HG03378 (cell line): Measurements from ENCODE around the gene DHRS13.
"Not testable (repeated sequence)": the region's sequence is repeated elsewhere in the genome, so short reads cannot be mapped to it uniquely, and the experiment has no call there.

Experiments used
- ATAC-seq: cut with Tn5 transposase; IDR thresholded peaks from one replicate; pipeline ENCODE4 v1.9.1; 2021; ENCODE audit warnings: mild to moderate bottlenecking, moderate library complexity; ENCODE audit not compliant: unreplicated experiment

DHRS13 gene

DNA sequence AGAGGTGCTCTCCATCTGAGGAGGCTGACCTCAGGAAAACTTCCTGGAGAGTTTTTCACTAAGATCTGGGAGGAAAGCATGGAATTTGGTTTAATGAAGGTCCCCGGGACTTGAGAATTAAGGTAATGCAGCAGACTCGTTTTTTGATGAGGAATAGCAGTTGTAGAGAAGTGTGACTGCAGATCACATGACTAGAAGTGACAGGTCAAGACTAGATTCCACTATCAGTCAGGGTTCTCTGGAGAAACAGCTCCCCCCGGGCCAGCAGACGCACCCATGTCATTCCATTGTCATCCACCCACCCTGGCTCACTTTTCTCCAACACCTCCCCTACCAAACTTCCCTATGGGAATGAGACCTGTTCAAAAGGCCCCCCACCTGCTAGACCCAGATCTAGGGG is 1.9 kb upstream of the DHRS13 start:
- ATAC-seq, result no peak

DNA sequence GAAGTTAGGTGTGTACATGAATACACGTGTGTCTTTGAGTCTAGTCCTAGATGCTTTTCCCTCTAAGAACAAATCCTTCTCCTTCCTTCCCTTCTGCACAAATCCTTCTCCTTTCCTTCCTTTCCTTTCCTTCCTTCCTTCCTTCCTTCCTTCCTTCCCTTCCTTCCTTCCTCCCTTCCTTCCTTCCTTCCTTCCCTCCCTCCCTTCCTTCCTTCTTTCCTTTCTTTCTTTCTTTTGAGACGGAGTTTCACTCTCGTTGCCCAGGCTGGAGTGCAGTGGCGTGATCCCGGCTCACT is 615 bp upstream of the DHRS13 start:
- not testable (repeated sequence) for ATAC-seq

DNA sequence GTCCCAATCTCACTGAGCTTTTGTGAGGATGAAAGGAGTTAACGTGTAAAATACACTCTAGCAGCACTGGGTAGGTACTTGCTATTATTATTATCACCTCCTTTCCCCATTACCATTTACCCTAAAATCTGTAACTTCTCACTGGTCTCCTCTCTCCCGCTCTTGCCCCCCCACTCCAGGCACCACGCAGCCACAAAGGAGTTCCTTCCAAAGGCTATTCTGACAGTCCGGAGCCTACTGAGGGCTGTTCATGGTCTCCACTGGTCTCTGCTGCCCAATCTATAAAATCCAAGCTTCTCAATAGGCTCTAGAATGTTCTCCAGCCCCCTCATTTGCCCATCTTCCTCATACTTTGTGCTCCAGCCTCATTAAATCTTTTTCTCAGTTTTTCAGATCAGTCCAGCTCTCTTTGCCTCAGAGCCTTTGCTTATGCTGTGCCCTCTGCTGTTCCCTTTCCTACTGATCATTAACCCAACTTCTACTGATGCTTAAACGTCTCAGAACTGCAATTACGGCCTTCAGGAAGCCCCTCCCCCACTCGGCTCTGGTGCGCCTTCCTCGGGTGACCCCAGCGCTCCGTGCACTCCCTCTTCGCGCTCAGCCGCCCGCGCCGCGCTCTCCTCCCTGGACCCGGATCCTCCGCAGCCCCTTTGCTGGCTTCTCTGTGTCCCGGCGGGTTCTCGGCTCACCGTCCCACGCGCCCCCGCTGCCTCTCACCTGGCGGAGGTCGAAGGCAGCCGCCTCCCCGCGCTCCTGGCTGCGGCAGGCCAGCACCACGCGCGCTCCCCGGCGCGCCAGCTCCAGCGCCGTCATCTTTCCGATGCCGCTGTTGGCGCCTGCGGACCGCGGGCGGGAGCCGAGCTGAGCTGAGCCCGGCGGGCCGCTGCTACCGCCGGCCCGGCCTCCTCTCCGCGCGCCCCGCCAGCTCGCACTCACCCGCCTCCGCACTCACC is 737 bp downstream of the DHRS13 start:
- peak; percentile 21 for ATAC-seq

DNA sequence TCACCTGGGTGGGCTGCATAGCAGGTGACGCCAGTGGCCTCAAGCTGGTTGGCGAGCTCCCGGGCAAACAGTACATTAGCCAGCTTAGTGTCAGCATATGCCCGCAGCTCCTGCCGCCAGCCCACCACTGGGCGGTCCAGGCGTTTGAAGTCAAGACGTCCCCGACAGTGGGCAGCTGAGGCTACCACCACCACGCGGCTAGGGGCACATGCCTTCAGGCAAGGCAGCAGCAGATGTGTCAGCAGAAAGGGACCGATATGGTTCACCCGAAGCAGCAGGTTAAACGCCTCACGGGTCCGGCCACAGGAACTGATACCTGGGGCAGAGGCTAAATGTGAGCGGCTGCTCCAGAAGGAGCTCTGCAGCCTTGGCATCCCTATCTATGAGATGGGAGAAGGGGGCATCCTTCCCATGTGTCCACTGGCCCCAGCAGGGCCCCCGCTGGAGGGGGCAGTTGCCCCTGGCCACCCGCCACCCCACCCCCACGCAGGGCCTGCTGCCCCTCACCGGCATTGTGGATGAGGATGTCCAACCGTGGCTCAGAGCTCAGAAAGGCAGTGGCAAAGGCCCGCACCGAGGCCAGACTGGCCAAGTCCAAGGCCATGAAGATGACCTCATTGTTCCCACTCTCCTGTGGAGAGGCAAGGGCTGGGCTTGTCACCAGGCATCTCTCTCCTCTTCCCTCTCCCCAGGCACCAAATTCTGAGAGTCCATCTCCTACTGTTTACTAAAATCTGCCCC is 1.7 kb downstream of the DHRS13 start:
- ATAC-seq, result no peak

DNA sequence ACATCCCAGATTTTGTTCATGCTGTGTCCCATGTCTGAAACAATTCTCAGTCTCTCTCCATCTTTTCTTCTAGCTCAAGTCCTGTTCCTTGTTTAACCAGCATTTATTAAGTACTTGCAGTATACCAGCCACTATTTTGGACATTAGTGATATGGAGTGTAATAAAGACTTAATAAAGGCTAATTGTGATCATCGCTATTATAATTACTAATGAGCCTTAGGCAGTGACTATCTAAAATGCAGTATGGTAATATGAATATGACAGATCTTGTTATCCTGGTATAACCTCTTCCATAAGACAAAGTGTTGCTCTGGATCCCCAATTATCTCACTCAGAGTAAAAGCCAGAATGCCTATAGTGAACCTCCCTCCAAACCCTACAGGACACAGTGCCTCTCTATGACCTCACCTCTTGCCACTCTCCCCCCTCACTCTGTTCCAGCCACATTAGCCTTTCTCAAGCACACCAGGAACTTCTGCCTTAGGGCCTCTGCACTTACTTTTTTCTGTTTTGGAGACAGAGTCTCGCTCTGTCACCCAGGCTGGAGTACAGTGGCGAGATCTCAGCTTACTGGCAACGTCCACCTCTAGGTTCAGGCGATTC is 3.6 kb downstream of the DHRS13 start:
- ATAC-seq, result no peak

DNA sequence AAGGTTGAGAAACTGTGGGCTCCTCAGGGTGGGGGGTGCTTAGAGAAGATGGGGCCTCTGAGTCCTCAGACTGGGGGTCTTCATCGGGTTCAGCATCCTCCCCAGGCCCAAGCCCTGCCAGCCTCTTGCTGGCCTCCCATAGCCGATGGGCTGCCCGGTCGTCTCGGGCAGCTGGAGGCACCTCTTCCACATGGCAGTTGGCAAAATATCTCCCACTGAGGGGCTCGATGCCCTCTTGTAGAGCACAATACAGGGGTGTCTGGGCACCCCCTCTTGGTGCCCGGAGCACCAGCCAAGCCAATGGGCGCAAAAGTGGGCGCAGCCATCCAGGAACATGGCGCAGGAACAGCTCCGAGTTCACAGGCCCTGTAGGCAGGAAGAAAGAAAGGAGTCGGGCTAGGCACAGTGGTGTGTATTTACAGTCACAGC is 4.3 kb downstream of the DHRS13 start:
- no peak for ATAC-seq

DNA sequence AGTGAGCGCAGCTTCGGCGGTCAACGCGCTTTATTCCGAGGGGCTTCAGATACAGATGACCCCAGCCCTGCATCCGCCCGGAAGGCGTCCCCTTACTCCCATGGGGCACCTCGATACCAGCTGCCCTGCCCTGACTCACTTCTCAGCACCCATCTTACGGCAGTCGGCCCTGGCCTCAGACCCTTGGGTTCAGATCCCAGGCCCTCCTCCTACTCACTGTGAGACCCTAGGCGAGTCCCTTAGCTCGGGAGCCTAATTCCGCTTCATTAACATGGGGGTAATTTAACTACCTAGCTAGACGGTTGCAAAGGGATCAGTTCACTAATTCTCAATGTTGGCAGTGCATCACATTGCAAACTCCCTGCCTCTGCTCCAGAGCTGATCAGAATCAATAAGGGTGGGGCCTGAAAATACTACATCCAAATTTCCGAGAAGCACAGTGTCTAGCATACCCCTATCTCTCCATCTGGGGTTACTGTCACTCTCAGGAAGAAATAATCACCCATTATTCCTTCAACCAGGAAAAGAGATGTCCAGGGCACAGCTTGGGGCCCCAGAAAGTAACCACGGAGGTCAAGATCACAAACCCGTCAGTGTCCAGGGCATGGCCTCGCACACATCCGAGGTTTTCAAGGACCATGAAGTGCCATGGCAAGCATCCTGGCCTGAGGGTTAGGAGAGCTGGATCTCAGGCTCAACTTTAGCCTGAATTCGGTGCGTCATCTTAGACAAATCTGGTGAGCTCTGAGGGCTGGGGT is 4.9 kb downstream of the DHRS13 start:
- no peak for ATAC-seq

DNA sequence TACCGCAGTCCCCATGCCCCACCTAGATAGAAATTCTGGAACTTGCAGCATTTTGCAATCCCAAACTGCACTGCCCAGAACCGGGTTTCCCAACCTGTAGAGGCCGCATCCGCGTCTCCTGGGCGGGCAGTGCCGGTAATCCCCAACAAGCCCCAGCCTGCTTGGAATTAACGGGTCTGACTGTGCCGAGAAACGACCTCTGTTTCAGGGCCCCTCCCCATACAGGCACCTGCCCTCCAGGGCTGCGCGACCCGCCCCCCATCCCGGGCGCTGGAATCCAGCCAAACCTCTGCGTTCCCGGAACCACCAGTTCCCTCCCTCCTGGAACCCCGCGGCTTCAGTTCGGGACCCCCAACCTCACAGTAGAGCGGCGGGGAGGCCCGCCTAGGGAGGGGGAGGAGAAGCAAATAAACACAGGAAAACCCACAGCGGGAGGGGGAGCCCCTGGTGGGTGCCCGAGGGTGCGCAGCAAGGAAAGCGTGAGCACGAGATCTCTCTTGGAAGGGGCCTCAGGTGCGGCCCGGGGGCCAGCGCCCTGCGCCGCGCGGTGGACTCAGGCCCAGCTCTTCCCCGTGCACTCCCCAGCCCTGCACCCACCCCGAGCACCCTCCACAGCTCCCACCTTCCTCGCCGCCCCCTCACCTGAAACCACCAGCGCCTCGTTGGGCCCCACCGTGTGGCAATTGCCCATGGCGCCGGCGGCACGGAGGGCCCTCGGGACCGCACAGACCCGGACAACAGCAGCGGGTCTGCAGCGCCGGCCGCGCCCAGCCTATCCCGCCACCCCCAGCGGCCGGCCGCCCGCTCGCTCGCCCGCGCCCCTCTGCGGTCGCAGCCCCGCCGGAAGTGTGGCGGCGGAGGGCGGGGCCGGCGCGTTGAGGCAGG is 5.8 kb downstream of the DHRS13 start, which contains the start of gene FLOT2:
Gene FLOT2 (minus strand): TSS at position 850 of the 885 bp plus-strand sequence. CDS start 159 bp downstream, at position 691.
- ATAC-seq, result no peak

DNA sequence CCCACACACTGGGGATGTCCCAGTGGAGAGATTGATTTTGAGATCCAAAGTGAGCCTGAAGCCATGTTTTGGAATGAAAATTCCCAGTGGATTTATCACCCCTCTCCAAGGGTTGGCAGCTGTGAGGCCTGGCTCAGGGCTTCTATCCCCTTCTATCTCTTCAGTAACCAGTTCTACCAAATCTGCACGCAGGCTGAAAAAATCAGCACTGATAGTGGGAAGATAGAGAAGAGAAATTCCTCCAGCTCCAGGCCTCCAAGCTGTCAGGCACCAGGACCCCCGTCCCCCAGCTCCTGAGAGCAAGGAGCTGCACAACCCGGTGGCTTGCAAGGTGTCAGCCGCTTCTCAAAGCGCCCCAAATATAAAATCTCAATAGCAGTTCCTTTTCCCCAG is 6.4 kb downstream of the DHRS13 start:
- no peak for ATAC-seq

DNA sequence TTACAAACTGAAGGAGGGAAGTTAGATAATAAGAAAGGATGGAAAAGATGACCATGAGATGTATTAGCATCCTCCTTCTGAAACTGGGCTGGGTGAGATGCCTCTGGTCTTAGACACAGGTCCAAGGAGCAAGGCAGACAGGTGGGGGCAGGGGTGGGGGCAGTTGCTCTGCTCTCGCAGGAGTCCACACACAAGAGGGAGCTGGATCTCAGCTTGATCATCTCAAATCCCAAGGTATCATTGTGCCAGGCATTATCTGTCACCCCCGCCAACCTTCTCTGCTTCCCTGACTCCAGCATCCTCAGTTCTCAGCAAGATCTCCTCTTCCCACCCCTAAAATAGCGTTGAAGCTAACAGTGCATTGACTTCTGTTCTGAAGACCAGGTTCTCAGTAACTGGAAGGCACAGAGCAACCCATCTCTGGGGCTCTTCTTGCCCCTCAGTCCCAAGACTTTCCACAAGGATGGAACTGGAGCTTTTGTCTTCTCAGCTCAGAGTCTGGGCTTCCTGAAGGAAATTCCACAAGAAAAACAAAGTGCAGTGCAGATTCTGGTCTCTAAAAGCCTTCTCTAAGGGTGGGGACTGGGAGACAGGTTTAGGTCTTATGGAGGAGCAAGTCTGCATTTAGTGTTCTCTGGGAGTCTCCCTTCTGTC is 7.0 kb downstream of the DHRS13 start:
- no peak for ATAC-seq

DNA sequence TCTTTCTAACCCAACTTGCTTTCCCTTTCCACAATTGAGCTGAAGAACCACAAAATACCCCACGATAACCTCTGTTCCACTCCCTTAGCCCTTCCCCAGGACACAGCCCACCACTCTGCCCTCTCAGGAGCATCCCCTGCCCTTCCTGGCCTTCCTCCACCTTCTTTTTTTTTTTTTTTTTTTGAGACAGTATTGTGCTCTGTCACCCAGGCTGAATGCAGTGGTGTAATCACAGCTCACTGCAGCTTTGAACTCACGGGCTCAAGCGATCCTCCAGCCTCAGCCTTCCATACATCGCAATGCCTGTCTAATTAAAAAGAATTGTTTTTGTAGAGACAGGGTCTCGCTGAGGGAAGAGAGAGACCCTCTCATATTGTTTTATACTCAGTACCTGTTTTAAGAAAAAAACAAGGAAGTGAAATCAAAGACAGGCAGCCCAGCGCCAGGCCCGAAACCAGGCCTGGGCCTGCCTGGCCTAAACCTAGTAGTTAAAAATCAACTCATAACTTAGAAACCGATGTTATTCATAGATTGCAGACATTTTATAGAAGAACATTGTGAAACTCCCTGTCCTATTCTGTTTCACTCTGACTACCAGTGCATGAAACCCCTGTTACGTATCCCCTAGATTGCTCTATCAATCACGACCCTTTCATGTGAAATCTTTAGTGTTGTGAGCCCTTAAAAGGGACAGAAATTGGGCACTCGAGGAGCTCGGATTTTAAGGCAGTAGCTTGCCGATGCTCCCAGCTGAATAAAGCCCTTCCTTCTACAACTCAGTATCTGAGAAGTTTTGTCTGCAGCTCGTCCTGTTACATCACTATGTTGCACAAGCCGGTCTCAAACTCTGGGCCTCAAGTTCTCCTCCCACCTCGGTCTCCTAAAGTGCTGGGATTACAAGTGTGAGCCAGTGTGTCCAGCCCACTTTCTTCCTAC is 9.4 kb downstream of the DHRS13 start:
- ATAC-seq, result not testable (repeated sequence)

DNA sequence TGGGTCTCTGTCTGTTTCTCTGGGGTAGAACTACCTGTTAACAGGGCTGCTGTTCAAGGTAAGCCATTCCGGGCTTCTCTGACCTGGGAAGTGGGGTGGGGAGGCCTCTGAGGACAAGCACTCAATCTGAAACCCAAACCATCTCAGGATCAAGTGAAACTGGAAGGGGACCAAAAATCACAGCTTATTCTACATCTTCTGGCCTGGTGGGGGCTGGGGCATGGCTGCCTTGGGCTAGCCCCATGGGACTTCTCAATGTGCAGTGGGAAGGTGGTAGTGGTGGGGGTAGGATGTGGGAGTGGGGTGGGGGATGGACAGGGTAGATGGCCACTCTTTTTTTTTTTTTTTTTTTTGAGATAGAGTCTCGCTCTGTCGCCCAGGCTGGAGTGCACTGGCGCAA is 10.9 kb downstream of the DHRS13 start:
- no peak for ATAC-seq

DNA sequence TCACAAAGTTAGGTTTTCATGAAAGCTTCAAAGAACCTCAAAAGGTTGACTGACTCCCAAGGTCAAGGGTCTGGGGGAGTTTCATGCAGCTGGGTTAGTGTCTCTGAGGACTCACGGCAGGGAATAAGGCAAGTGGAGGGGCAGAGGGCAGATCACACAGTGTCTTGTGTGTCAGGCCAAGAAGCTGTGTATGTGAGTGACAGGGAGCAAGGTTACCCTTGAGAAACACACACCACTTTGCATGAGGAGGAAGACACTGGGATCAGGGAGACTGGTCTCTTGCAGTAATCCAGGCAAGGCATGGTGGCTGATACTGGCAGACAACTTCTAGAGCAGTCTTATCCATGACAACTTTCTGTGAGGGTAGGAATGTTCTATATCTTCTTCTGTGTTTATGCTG is 11.7 kb downstream of the DHRS13 start:
- no peak for ATAC-seq

DNA sequence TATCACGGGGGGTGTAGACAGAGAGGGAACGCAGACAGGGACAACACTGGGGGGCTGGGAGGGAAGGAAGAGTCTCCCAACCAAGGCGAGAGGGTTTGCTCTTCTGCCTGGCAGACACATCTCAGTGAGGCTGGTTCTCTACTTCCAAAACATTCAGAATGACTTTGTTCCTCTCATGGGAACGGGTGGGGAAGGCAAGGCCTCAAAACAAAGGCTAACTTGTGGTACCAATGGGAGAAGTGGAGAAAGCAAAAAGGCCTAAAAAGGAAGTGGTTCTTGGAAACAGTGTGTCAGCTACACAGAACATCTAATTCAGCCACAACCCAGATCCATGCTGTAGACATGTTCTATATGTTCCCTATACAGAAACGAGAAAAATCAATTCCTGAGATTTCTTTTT is 12.9 kb downstream of the DHRS13 start:
- no peak for ATAC-seq

DNA sequence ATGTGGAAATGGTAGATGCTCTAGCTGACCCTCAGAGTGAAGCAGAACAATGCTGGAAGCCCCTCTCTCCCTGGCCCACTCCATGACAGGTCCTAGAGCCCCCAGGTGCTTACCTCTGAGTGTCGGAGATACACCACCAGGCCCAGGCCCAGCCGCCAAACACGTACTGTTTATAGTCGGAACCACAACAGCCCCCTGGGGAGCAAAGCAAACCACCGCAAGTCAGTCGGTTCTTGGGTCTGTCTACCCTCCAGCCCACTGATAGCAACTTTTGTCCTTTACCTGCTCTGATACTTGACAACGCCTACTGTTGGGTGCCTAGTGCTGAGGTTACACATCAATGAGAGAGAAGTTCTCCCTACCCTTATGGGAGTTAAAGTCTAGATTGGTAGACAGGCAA is 14.0 kb downstream of the DHRS13 start:
- ATAC-seq, result no peak

DNA sequence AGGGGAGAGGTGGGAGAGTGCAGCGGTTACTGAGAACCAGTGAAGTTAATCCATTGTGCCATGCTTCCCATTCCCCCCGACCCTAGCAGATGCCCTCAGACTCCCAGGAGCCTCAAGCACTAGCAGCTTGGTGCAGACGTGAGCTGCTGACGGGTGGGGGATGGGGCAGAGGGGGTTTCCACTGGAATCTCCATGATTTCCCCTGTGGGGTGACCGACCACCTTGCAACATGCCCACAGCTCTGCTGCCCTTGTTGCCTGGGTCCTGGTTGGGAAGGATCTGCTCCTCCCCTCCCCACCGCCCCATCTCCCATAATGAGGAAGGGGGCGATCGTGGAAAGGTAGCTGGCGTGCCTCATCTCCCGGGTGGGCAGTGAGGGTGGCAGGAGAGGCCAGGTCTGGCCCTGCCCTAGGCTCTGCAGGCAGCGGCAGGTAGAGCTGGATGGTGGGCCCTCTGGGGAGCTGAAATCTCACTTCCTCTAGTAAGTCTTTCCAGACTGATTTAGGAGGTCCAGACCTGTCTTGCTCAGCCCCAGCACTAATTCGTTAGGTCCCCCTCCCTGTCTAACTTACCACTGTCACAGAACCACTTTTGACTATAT is 14.9 kb downstream of the DHRS13 start:
- no peak for ATAC-seq

DNA sequence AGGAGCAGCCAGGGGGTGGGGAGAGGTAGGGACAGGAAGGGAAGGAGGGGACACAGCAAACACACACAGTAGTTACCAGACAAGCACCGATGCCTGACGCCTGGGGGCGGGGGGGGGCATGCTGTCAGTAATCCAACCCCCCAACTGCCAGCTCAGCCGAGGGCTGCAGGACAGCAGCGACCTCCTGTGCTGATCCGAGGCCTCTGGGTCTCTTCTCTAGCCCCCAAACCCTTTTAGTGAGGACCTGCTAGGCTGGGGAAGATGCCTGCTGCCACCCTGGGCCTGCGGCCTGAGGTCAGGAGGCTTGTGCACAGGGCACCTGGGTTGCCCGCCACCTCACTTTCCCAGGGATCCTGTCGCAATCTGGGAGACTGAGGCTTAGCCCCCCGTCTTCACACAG is 16.9 kb downstream of the DHRS13 start:
- ATAC-seq, result no peak

DNA sequence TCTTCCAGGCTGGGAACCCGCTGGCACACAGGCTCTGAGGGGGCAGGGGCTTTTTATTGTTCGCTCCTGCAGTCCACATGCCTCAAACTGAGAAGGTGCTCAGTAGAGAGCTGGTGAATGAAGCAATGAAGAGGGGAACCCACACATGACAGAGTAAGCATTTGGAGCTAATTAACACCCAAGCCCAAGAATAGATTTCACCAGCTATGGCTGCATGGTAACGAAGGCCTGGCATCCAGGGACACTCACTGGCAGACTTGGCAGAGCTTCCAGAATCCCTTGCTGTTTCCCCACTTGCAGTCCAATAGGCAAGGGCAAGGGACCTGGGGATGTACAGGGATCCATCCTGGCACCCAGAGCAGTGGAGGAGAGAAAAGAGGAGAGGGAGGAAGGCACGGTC is 17.5 kb downstream of the DHRS13 start:
- ATAC-seq, result no peak
